ENCODE measurements around the gene ADAM30.

ADAM30 gene

GRCh38 chr1:119896303-119896702 is at the start of gene ADAM30:
TSS of gene ADAM30 (minus strand) at chr1:119896515. CDS start at chr1:119896336, 179 bp downstream.
- DNase-seq, result no peak

DNA sequence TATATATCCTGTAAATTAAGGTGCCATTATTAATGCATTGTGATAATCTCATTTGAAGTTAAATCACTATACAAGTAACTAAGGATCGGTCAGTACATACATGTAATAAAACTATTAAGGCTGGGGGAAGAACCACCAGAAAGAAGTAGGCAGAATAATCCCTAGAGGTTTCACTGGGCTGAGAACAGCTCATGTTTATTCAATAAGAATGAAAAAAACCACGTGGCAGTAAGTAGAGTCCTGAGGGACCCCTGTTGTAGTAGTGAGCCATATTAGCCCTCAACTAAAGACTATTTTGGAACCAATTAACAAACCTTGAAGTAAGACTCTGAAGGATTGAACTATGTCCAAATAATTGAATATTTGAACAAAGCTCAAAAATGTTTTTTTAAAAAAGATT is 46.9 kb upstream of the ADAM30 start:
- no peak for DNase-seq

GRCh38 chr1:119941392-119941791 is 45.1 kb upstream of the ADAM30 start:
- DNase-seq, result no peak

GRCh38 chr1:119940697-119941096 is 44.4 kb upstream of the ADAM30 start:
- DNase-seq, result no peak

DNA sequence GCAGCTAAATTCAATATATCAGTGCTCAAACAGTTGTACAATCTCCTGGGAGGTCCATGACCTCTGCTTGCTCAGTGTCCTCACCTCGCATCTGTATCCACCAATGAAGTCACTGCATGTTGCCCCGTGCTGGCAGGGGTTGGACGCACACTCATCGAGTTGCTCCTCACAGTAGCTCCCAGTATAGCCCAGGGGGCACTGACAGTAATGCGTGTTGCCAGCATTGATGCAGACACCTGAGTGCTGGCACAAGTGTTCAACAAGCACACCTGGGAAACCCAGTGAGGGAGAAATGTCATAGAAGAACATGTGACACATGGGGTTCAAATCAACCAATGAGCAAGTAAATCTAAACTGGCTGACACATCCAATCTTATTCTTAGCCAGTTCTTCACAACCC is 40.9 kb upstream of the ADAM30 start:
- DNase-seq, result no peak

DNA sequence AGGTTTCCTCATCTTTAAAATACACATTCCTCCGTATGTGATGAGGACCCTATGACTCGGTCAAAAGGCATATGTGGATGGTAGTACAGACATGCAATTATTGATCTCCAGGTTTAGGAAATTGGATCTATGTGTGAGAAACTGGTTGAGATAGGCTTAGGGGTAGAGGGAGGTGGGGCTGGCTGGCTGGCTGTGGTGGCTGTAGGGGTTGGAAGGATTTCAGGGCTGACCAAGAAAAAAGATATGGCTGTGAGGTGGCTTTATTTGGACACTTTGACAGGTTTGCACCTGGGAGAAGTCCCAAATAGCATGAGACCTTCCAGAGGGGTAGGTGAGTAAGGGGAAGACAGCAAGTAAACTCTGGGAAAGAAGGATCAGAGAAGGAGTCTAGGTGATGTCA is 39.6 kb upstream of the ADAM30 start:
- no peak for DNase-seq

DNA sequence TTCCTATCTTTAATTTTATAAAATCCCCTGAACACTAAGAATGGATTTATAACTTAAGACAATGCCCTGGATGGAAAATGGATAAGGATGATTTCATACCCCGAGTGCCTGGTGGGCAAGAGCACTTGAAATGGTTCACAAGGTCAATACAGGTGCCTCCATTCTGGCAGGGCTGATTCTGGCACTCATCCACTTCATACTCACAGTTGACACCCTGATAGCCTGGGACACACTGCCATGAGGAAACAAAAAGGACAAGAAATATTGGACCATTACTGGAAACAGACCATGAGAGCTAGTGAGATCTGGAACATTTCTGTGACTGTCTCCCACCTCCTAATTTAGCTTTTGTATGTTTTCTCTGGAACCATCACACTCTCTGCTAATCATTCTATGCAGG is 39.1 kb upstream of the ADAM30 start:
- DNase-seq, result no peak

DNA sequence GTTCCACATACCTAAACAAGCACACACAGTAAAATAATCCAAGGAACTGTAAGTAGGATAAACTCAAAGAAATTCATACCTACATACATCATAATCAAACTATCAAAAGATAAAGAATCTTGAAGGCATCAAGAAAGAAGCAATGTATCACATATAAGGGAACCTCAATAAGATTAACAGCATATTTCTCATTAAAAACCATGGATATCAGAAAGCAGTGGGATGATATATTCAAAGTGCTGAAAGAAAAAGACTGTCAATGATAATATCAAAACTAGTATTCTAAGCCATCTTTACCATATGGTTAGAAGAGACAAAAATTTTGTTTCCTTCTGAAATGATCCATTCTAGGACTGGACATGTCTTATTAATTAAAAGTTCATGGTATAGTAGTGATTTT is 37.1 kb upstream of the ADAM30 start:
- no peak for DNase-seq

DNA sequence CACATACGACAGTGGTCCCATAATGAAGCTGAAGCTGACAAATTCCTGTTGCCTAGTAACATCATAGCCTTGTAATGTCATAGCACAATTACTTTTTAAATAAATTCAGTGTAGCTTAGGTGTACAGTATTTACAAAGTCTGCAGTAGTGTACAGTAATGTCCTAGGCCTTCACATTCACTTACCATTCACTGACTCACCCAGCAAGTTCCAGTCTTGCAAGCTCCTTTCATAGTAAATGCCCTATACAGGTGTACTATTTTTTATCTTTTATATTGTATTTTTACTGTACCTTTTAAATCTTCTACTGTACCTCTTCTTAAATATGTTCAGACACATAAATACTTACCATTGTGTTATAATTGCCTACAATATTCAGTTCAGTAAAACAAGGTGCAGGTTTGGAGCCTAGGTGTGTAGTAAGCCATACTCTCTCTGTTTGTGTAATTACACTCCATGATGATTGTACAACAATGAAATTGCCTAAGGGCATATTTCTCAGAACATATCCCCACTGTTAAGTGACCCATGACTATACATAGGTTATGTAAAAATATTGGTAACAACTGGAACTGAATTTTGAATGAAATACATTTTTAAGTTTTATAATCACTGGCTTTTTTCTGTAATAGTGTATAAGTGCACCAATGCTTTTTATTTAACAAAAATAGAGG is 33.5 kb upstream of the ADAM30 start:
- DNase-seq, result no peak

- no peak for DNase-seq
Measured at GRCh38 chr1:119926553-119926952, 30.2 kb upstream of the ADAM30 start.

GRCh38 chr1:119924948-119925898 is 28.9 kb upstream of the ADAM30 start:
- no peak for DNase-seq

DNA sequence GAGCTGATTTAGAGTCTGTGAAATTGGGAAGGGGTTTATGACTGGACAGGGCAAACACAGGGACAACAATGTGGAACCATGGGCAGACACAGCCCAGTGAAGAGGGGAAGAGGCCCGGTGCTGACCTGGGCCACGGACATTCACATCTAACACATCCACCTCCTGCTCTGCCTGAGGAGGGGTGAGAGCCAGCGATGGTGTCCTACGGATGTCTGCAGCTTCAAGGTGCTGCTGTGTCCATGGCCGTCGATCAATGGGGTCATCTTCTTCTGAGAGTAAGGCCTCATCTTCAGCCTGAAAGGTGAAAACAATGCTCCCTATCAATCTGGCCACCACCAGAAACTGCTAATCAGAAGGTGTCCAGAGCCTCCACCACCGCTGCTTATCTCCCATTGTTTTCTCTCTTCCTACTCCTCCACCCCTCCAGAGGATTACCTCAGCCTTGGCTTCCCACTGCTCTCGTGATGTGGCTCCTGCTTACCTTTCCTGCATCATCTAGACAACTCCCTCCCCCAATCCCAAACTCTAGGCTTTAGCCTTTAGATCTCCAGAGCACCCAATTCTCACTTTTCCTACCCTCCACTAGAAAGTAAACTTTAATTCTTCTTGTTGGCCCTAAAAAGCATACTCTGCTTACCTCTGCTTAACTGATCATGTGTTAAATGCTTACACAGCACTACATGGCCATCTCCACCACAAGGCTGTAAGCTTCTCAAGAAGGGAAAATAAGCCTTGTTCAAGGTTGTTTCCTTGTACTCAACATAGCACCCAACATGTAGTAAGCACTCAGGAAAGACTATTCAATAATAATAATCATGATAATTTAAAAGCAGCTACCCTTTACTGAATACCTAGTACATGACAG is 24.0 kb upstream of the ADAM30 start:
- no peak for DNase-seq

DNA sequence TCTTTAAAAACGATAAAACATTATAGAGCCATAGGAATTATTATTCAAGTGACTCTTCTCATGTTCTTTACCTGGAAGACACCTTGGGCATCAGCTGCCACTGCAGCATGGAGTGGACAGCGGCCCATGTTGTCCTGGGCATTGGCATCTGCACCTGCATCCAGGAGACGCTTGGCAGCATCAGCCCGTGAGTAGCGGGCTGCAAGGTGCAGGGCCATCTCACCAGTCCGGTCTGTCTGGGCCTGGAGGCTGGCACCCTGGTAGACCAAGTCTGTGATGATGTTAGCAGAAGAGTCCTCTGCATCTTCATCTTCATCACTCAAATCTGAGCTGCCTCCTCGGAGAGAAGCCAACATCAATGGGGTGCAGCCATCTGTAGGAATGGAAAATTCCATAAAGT is 22.9 kb upstream of the ADAM30 start:
- no peak for DNase-seq

DNA sequence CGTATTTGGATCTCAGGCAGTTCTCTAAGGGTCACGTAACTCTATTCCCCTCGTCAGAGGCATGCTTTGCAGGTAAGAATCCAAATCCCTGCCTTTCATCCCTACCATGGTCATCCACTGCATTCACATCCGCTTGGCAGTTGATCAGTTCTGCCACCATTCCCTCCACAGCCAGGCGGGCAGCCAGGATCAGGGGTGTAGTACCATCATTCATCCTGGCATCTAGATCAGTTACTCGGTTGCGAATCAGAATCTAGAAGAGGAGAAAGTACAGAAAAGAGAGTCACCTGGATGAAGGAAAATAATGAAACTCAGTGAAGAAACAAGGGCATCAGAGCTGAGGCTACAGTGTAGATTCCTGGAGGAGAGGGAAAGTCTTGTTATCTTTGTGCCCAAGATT is 22.0 kb upstream of the ADAM30 start:
- DNase-seq, result no peak

GRCh38 chr1:119917304-119918055 is 21.2 kb upstream of the ADAM30 start:
- no peak for DNase-seq

GRCh38 chr1:119915517-119915916 is 19.2 kb upstream of the ADAM30 start:
- DNase-seq, result no peak

- DNase-seq, result no peak
Measured at GRCh38 chr1:119914071-119914470, 17.8 kb upstream of the ADAM30 start.

DNA sequence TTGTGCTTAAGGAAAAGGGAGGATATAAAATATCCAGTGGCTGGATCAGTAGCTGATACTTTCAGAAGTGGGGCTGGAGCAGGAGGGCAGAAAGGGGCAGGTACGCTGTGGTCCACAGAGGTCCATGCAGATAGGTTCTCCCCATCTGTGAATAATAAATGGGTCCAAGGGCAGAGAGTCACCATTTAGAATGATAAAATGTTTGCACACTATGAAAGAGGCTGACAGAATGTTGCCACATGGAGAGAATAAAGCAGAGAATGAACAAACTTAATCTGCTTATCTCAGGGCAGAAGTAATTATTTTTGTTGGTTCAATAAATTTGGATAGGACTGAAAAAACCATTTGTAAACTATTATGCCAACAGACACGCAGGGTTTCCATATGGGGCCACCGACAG is 16.6 kb upstream of the ADAM30 start:
- DNase-seq, result no peak

- DNase-seq, result no peak
Measured at GRCh38 chr1:119911775-119912174, 15.5 kb upstream of the ADAM30 start.

GRCh38 chr1:119910618-119911017 is 14.3 kb upstream of the ADAM30 start:
- DNase-seq, result no peak

DNA sequence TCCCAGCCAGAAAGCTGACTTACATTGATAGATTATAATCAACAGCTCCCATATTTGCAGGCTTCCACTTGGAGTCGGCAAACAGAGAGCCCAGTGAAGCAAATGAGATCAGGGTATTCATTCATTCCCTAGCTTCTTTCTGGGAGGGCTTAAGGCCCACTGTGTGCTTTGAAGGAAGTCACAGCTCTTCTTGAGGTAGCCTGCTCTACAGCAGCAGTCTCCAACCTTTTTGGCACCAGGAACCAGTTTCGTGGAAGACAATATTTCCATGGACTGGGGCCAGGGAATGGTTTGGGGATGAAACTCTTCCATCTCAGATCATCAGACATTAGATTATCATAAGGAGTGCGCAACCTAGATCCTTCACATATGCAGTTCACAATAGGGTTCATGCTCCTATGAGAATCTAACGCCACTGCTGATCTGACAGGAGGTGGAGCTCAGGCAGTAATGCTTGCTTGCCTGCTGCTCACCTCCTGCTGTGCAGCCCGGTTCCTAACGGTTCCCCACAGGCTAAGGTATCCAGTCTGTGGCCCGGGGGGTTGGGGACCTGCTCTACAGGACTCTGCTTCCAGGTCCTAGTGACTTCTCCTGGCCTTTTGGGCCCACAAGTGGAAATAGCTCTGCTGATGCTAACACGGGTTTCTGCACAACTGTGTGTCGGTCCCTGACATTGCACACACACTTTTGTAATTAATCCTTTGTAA is 13.7 kb upstream of the ADAM30 start:
- no peak for DNase-seq

DNA sequence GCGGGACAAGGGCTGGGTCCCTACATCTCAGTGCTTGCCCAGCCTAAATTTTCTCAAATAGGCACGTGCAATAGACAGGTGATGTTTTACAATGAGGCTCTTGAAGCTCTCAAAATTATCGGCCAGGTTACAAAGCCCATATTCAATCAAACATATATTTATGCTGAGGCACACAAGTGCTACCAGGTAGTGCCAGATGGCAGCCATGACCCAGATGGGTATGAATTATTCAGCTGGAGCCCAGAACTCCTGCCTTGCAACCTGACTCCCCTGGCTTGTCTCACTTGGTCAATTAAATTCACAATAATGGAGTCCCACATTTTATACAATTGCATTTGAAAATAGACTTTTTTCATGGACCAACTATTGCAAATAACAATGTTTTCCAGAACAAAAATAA is 12.3 kb upstream of the ADAM30 start:
- no peak for DNase-seq

Measured in SHP77 treated with DMSO at 0.1 percent for 48 hours (cell line).